Heart left ventricle (tissue), 13 donors: ENCODE measurements around the gene TAGAP.

Source experiments
- CTCF ChIP-seq, 12 donors: fragments of 200-600 bp; sonication (generic) in 4 of 12; IDR thresholded peaks; one replicate each; pipeline versions ENCODE4 v1.5.0 to v1.8.0; 2018 to 2022; ENCODE audit warnings: antibody characterized with exemption in 12 of 12, mild to moderate bottlenecking in 5 of 12
- POLR2A ChIP-seq, 2 donors: fragments of 450-650 bp; IDR thresholded peaks; one replicate each; pipeline ENCODE4 v1.6.1; 2017; ENCODE audit warnings: antibody characterized with exemption in 2 of 2, mild to moderate bottlenecking in 2 of 2, moderate library complexity in 2 of 2
- donor health status: ischemic (EF 13 %, LVEDD 7.1; RV severe dilation, severe dysfunction).
- donor health status: DM: no; HTN: yes; CAD: no.
- donor health status: DM: no; HTN: no; CAD: no.
- donor health status: ischemic (EF 25% LVEDD 6.9; RV normal size, moderate dysfunction).
- donor health status: ischemic (EF 25% LVEDD 5.7; RV mildly dilated, moderate dysfunction).
- donor health status: ischemic (EF 35%, LVEDD 5.7; RV mildly dilated, moderate dysfunction).
- donor health status: nonischemic (EF 11% LVEDD 7.7; RV severe dilation, severe dysfunction).
- donor health status: DM: yes; HTN: yes; CAD: no.
- donor health status: PGD.
- donor health status: ischemic (EF 29% LVEDD 5.4; RV normal size, mild dysfunction).
- donor health status: nonischemic (EF 23%, LVEDD 6.1; RV moderate dilation, normal function).

- TF ChIP-seq CTCF (IDR thresholded peaks at IDR 0.05) (no peak), POLR2A (IDR thresholded peaks at IDR 0.05) (no peak)
These were observed 21.7 kb upstream of the TAGAP start for GRCh38 chr6:159066483-159066882.
